ENCODE data around the gene LRRC8D.

- TF ChIP-seq CTCF (IDR thresholded peaks at IDR 0.05) (no peak), POLR2A (IDR thresholded peaks at IDR 0.05) (no peak)
Observed at GRCh38 chr1:89974256-89974655, 153.4 kb downstream of the LRRC8D start.
